Measurements from ENCODE around the gene TOMM70.

DNA sequence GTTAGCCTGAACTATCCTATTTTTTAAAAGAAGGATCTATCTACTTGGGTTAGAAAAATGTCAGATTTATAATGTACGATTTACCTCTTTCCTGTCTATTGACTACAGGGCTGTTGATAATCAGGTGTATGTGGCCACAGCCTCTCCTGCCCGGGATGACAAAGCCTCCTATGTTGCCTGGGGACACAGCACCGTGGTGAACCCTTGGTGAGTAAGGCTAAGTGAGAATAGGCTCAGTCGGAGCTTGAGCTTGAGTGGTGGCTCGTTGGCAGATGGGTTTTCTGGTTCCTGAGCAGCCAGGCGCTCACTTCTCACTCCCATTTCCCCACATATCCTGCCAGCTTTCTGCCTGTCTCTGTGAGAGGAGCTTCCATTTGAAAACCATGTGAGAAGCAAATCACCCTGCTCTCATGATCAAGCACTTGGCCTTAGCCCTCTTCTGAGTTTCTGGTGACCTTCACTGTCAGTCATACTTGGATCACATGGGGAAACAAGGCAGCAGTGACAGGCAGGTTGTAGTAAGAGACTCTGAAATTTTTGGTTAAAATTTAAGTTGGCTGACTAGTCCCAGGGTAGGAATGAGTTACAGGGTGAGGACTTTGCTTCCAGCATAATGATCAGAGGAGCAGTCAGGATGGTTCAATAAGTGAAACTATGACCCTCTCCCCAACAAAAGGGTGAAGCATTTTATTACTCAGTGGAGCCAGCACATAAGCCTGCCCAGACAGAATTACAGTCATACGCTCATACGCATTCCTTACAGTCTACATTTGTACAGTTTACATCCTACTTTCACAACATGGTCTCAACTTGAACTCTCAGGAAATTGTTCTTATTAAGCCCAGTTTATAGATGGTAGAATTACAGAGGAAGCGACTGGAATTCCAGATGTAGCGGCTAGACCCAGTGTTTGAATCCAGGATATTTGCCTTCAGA, 48.3 kb downstream of the TOMM70 start:
- TF ChIP-seq, protein P1, sequence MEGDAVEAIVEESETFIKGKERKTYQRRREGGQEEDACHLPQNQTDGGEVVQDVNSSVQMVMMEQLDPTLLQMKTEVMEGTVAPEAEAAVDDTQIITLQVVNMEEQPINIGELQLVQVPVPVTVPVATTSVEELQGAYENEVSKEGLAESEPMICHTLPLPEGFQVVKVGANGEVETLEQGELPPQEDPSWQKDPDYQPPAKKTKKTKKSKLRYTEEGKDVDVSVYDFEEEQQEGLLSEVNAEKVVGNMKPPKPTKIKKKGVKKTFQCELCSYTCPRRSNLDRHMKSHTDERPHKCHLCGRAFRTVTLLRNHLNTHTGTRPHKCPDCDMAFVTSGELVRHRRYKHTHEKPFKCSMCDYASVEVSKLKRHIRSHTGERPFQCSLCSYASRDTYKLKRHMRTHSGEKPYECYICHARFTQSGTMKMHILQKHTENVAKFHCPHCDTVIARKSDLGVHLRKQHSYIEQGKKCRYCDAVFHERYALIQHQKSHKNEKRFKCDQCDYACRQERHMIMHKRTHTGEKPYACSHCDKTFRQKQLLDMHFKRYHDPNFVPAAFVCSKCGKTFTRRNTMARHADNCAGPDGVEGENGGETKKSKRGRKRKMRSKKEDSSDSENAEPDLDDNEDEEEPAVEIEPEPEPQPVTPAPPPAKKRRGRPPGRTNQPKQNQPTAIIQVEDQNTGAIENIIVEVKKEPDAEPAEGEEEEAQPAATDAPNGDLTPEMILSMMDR (conservative IDR thresholded peaks at IDR 0.05; ENCODE audit: low read length), result no peak
- no peak for TF ChIP-seq EZH2phosphoT487 (IDR thresholded peaks at IDR 0.05; ENCODE audit: borderline replicate concordance, low read depth, low read length)

Measured in OCI-LY7 (cell line).